ENCODE measurements around the gene TECPR2. TPM values are rescaled to one million over a fixed set of nuclear protein-coding genes. Genes with fewer than 3 reads are reported as not detected.

Gene TECPR2
- total and polyA plus RNA-seq, 10 of the 15 experiments (the other 5 are each of a cell fraction or from before 2014, with no cell fraction given): 0.15 to 10.0 (median 3.0) TPM

- Histone ChIP-seq H3K4me2 (ENCODE audit: control insufficient read depth, insufficient read depth) (no peak overlapping the region), H4K20me1 (ENCODE audit: control insufficient read depth, insufficient read depth) (no peaks in the 10 kb centered on the region), H2AFZ (ENCODE audit: control insufficient read depth, low read depth, low read length) (no peak overlapping the region), H3K4me1 (ENCODE audit: control insufficient read depth, insufficient read depth, low read length) (no peaks in the 10 kb centered on the region), H3K79me2 (ENCODE audit: control insufficient read depth, insufficient read depth, low read length) (no peaks in the 10 kb centered on the region), H3K9me3 (replicated peaks; ENCODE audit: control insufficient read depth, insufficient read depth, low read length) (no peaks in the 10 kb centered on the region), H3K36me3 (ENCODE audit: control insufficient read depth in 2 of 2, insufficient read depth in 2 of 2, low read length in 1 of 2) (no peaks in the 10 kb centered on the region), H3K4me3 (no peak overlapping the region), H3K9ac (ENCODE audit: control insufficient read depth, insufficient read depth, low read length) (no peak overlapping the region), H3K27me3 (replicated peaks in 1 of 2; ENCODE audit: control insufficient read depth in 2 of 2, insufficient read depth in 2 of 2, low read length in 1 of 2) (no peaks in the 10 kb centered on the region), H3K27ac (ENCODE audit: control insufficient read depth, insufficient read depth) (no peak overlapping the region)
- intact Hi-C loops (cut with micrococcal nuclease; ENCODE audit: unreplicated experiment) (no loop called here), in situ Hi-C loops (cut with MboI) (no loop called here)
- ATAC-seq: no peak
- ChIA-PET SMC1A (ENCODE audit: uncharacterized antibody, unreplicated experiment) (interaction anchor here (1.0 kb wide), 1 partner anchor 223 kb away, joined by 3 read pairs; no protein-coding TSS in a partner anchor), CTCF (interaction anchor here (0.5 to 1.8 kb wide), 2 partner anchors 34 to 162 kb away, joined by 4 to 5 read pairs; no protein-coding TSS in a partner anchor), RAD21 (ENCODE audit: unreplicated experiment) (no interaction called here), POLR2A (no interaction called here)
- TF ChIP-seq JUNB (IDR thresholded peaks at IDR 0.05): no peak
- no peak for TF ChIP-seq KDM1A (IDR thresholded peaks at IDR 0.05; ENCODE audit: borderline replicate concordance)
- no peak for TF ChIP-seq NKRF (conservative IDR thresholded peaks at IDR 0.05)
- TF ChIP-seq KAT2A (conservative IDR thresholded peaks at IDR 0.05; ENCODE audit: control insufficient read depth, low read depth, low read length): no peak
- no peak for TF ChIP-seq SMAD1 (IDR thresholded peaks at IDR 0.05; ENCODE audit: low read depth, partially characterized antibody)
- no peak for TF ChIP-seq PRDM15 (CRISPR knock-in tag; IDR thresholded peaks at IDR 0.05)
- no peak for TF ChIP-seq MYC (IDR thresholded peaks at IDR 0.05; ENCODE audit: insufficient read depth, insufficient read length, insufficient replicate concordance, low read length, severe bottlenecking)
- no peak for TF ChIP-seq RAD51 (IDR thresholded peaks at IDR 0.05)
- no peak for TF ChIP-seq NRF1 (conservative IDR thresholded peaks at IDR 0.05; ENCODE audit: low read depth, low read length)
- TF ChIP-seq JUND (IDR thresholded peaks at IDR 0.05; ENCODE audit: low read depth, low read length): no peak
- no peak for TF ChIP-seq CBFB (IDR thresholded peaks at IDR 0.05; ENCODE audit: low read depth)
- TF ChIP-seq ZBTB4 (CRISPR knock-in tag; IDR thresholded peaks at IDR 0.05): no peak
- no peak for FAIRE-seq
- no peak for DNase-seq (ENCODE audit: low read depth, low spot score)
- BruUV-seq (replicated peaks): no TSS peak
- WGBS (ENCODE audit: insufficient coverage, insufficient replicate concordance, low lambda C conversion rate, missing lambda C conversion rate): 83% methylated on average over 8 of the region's 8 CpGs
Measured at GRCh38 chr14:102471921-102472790, 109.4 kb downstream of the TECPR2 start.

All from GM12878 (cell line).